ENCODE results near the gene HP1BP3. TPM values are rescaled to one million over a fixed set of nuclear protein-coding genes. Genes with fewer than 3 reads are reported as not detected.
A peak's percentile ranks its signal among the peaks of the same experiment; 100 is the strongest.

Gene HP1BP3
- total RNA-seq, 1 donor from 2014 or later: 121 TPM

- intact Hi-C loops (cut with micrococcal nuclease): no loop called here
- ATAC-seq (peak; percentile 91), DNase-seq (peak; percentile 90)
Measured at GRCh38 chr1:20717452-20718342, 69.4 kb downstream of the HP1BP3 start, which contains the start of gene KIF17. TSS of gene KIF17 (minus strand) at chr1:20718007. CDS start at chr1:20717706, 301 bp downstream.

- DNase-seq (peak; percentile 17), ATAC-seq (no peak)
- intact Hi-C loops (cut with micrococcal nuclease): no loop called here
Measured at GRCh38 chr1:20716232-20716631, 70.9 kb downstream of the HP1BP3 start.

- intact Hi-C loops (cut with micrococcal nuclease): no loop called here
- DNase-seq: peak; percentile 17
- no peak for ATAC-seq
Measured at GRCh38 chr1:20715406-20715805, 71.7 kb downstream of the HP1BP3 start.

GRCh38 chr1:20713440-20713839, 73.7 kb downstream of the HP1BP3 start:
- DNase-seq (no peak), ATAC-seq (no peak)
- intact Hi-C loops (cut with micrococcal nuclease): no loop called here

- ATAC-seq: no peak
- intact Hi-C loops (cut with micrococcal nuclease): no loop called here
Measured at GRCh38 chr1:20712215-20712577, 74.9 kb downstream of the HP1BP3 start.

GRCh38 chr1:20711285-20712214, 75.6 kb downstream of the HP1BP3 start:
- intact Hi-C loops (cut with micrococcal nuclease): no loop called here
- ATAC-seq (no peak), DNase-seq (no peak)

More at GRCh38 chr1:20712215-20712577, 74.9 kb downstream of the HP1BP3 start:
- no peak for DNase-seq

- intact Hi-C loops (cut with micrococcal nuclease): no loop called here
- DNase-seq: no peak
- ATAC-seq: no peak
Measured at GRCh38 chr1:20710469-20711284, 76.4 kb downstream of the HP1BP3 start.

GRCh38 chr1:20709868-20710267, 77.2 kb downstream of the HP1BP3 start:
- ATAC-seq (no peak), DNase-seq (no peak)
- intact Hi-C loops (cut with micrococcal nuclease): no loop called here

GRCh38 chr1:20708891-20709290, 78.2 kb downstream of the HP1BP3 start:
- no peak for DNase-seq
- intact Hi-C loops (cut with micrococcal nuclease): no loop called here
- ATAC-seq: no peak

- no peak for DNase-seq
- ATAC-seq: no peak
- intact Hi-C loops (cut with micrococcal nuclease): no loop called here
Measured at GRCh38 chr1:20708057-20708456, 79.0 kb downstream of the HP1BP3 start.

- intact Hi-C loops (cut with micrococcal nuclease): no loop called here
- no peak for DNase-seq
- ATAC-seq: no peak
Measured at GRCh38 chr1:20706841-20707240, 80.3 kb downstream of the HP1BP3 start.

GRCh38 chr1:20705203-20705755, 81.8 kb downstream of the HP1BP3 start:
- DNase-seq (no peak), ATAC-seq (no peak)
- intact Hi-C loops (cut with micrococcal nuclease): no loop called here

GRCh38 chr1:20704390-20705202, 82.5 kb downstream of the HP1BP3 start:
- ATAC-seq (no peak), DNase-seq (no peak)
- intact Hi-C loops (cut with micrococcal nuclease): no loop called here

GRCh38 chr1:20703124-20703756, 83.9 kb downstream of the HP1BP3 start:
- ATAC-seq: no peak
- intact Hi-C loops (cut with micrococcal nuclease): no loop called here
- DNase-seq: no peak

GRCh38 chr1:20702416-20702815, 84.7 kb downstream of the HP1BP3 start:
- no peak for ATAC-seq
- no peak for DNase-seq
- intact Hi-C loops (cut with micrococcal nuclease): no loop called here

- ATAC-seq (no peak), DNase-seq (no peak)
Measured at GRCh38 chr1:20701847-20702246, 85.3 kb downstream of the HP1BP3 start.

GRCh38 chr1:20701446-20701845, 85.7 kb downstream of the HP1BP3 start:
- no peak for ATAC-seq
- DNase-seq: no peak
- intact Hi-C loops (cut with micrococcal nuclease): no loop called here

More at GRCh38 chr1:20701847-20702246, 85.3 kb downstream of the HP1BP3 start:
- intact Hi-C loops (cut with micrococcal nuclease): no loop called here
